K562 (cell line): ENCODE measurements around the gene IGF2BP1. TPM values are rescaled to one million over a fixed set of nuclear protein-coding genes. Genes with fewer than 3 reads are reported as not detected.

Source experiments
- ATAC-seq: fragments of 200-7000 bp; cut with Tn5 transposase; 3 replicates; pipeline ENCODE4 v1.9.1; 2020; ENCODE audit warnings: moderate library complexity
- BruUV-seq: library from RNA; stranded (reverse); fragments of 400-500 nt; replicated peaks from 2 replicates; lab custom pipeline; 2021; lab: Mats Ljungman, UMichigan
- CTCF ChIA-PET: fragments of 300-600 bp; formaldehyde crosslinking; extraction: SDS; loops from one replicate; lab custom pipeline; 2021; ENCODE audit warnings: low intra/inter-chr PET ratio; lab: Yijun Ruan, JAX
- POLR2A ChIA-PET: fragments of 300-600, 350-650 bp; sonication (Branson Sonifier 250); formaldehyde crosslinking; extraction: SDS; loops from one replicate; lab custom pipeline; 2021; ENCODE audit warnings: antibody characterized with exemption, inconsistent platforms; lab: Yijun Ruan, JAX
- DNase-seq, 4 experiments: peaks; one replicate each; pipeline versions ENCODE4 v3.0.0 to v3.0.0-alpha.2; 2011 to 2018; ENCODE audit warnings: low spot score in 3 of 4, mixed read lengths in 3 of 4; ENCODE audit errors: extremely low read depth in 1 of 4
- FAIRE-seq: peaks from 2 replicates; lab custom pipeline; 2011; peaks lifted over from hg19 to GRCh38; lab: Jason Lieb, UNC
- H2AFZ ChIP-seq: 2 replicates; pipeline ENCODE4 v1.6.0; 2011; ENCODE audit warnings: low read depth, low read length, control low read depth, inconsistent platforms
- H3K27ac ChIP-seq: fragments of 200-600 bp; 3 replicates; pipeline ENCODE4 v1.8.0; 2011; ENCODE audit warnings: low read depth, mild to moderate bottlenecking, control low read depth, inconsistent platforms, low read length, moderate library complexity, mixed read lengths; ENCODE audit errors: extremely low read depth
- H3K27me3 ChIP-seq, 2 experiments: fragments of 300-600 bp in 1 of 2; 2 replicates in 1 of 2; 3 replicates in 1 of 2; pipeline versions ENCODE4 v1.6.0 to v1.8.0; 2011; ENCODE audit warnings: inconsistent platforms in 2 of 2, low read length in 2 of 2, mild to moderate bottlenecking in 1 of 2, mixed read lengths in 1 of 2, moderate library complexity in 1 of 2; ENCODE audit not compliant: control insufficient read depth in 2 of 2, insufficient read depth in 2 of 2
- H3K36me3 ChIP-seq: fragments of 300-600 bp; 3 replicates; pipeline ENCODE4 v1.8.0; 2011; ENCODE audit warnings: mild to moderate bottlenecking, low read length, inconsistent platforms; ENCODE audit not compliant: control insufficient read depth, insufficient read depth
- H3K4me1 ChIP-seq, 2 experiments: fragments of 200-600 bp in 1 of 2; replicated peaks in 1 of 2; 2 replicates in 1 of 2; 3 replicates in 1 of 2; pipeline versions ENCODE4 v1.5.1 to v1.8.0; 2011; ENCODE audit warnings: inconsistent platforms in 2 of 2, low read length in 2 of 2, mild to moderate bottlenecking in 1 of 2, mixed read lengths in 1 of 2, moderate library complexity in 1 of 2; ENCODE audit not compliant: control insufficient read depth in 2 of 2, insufficient read depth in 2 of 2
- H3K4me2 ChIP-seq: 2 replicates; pipeline ENCODE4 v1.6.1; 2011; ENCODE audit warnings: low read length, control low read depth, inconsistent platforms, mixed read lengths; ENCODE audit not compliant: insufficient read depth
- H3K4me3 ChIP-seq: fragments of 200-600 bp; sonication (generic), shearing (Covaris generic); 2 replicates; pipeline ENCODE4 v1.5.1; 2016; ENCODE audit warnings: control low read depth, inconsistent platforms
- H3K79me2 ChIP-seq: fragments of 200-600 bp; 3 replicates; pipeline ENCODE4 v1.8.0; 2011; ENCODE audit warnings: low read length, inconsistent platforms; ENCODE audit not compliant: control insufficient read depth, insufficient read depth
- H3K9ac ChIP-seq, 2 experiments: 2 replicates each; pipeline versions ENCODE4 v1.6.0 to v1.6.1; 2011; ENCODE audit warnings: low read depth in 2 of 2, low read length in 2 of 2, control low read depth in 1 of 2, inconsistent platforms in 1 of 2, mild to moderate bottlenecking in 1 of 2, mixed read lengths in 1 of 2; ENCODE audit not compliant: insufficient read depth in 1 of 2
- H3K9me1 ChIP-seq: one replicate; pipeline ENCODE4 v1.6.0; 2011; ENCODE audit warnings: inconsistent platforms, mild to moderate bottlenecking, low read length, moderate library complexity; ENCODE audit not compliant: control insufficient read depth, insufficient read depth
- H3K9me3 ChIP-seq: replicated peaks from 2 replicates; pipeline ENCODE4 v1.5.1; 2011; ENCODE audit warnings: low read depth, low read length, inconsistent platforms; ENCODE audit not compliant: control insufficient read depth, insufficient read depth
- H4K20me1 ChIP-seq: replicated peaks from 2 replicates; pipeline ENCODE4 v1.6.1; 2011; ENCODE audit warnings: low read length, inconsistent platforms, mixed read lengths; ENCODE audit not compliant: control insufficient read depth, insufficient read depth
- HCFC1 ChIP-seq: IDR thresholded peaks from 2 replicates; pipeline ENCODE4 v1.6.1; 2012; ENCODE audit warnings: low read depth, low read length, improper control_type of control experiment
- MTA2 ChIP-seq: fragments of 450-650 bp; IDR thresholded peaks from 2 replicates; pipeline ENCODE4 v1.6.1; 2016; ENCODE audit warnings: low read depth
- MYNN ChIP-seq, 2 experiments: sonication (generic); formaldehyde crosslinking in 1 of 2; IDR thresholded peaks; 2 replicates each; pipeline versions ENCODE4 v1.5.0 to v1.6.1; 2016 to 2020; ENCODE audit warnings: antibody characterized with exemption in 1 of 2, missing genetic modification reagents in 1 of 2
- NFIC ChIP-seq: fragments of 450-650 bp; IDR thresholded peaks from 2 replicates; pipeline ENCODE4 v1.6.1; 2017; ENCODE audit warnings: mild to moderate bottlenecking, inconsistent platforms
- PYGO2 ChIP-seq: fragments of 450-650 bp; IDR thresholded peaks from 2 replicates; pipeline ENCODE4 v1.6.1; 2016; ENCODE audit warnings: mild to moderate bottlenecking, missing genetic modification characterization, moderate library complexity, missing compliant biosample characterization
- RCOR1 ChIP-seq, 2 experiments: IDR thresholded peaks; 2 replicates each; pipeline ENCODE4 v1.6.1; 2012; ENCODE audit warnings: low read depth in 2 of 2, low read length in 2 of 2, borderline replicate concordance in 1 of 2, improper control_type of control experiment in 1 of 2
- SAFB ChIP-seq: fragments of 200-400 bp; formaldehyde crosslinking; IDR thresholded peaks from 2 replicates; pipeline ENCODE4 v1.6.1; 2017; ENCODE audit warnings: low read depth, low read length, borderline replicate concordance
- ZEB2 ChIP-seq: fragments of 450-650 bp; IDR thresholded peaks from 2 replicates; pipeline ENCODE4 v1.6.1; 2016
- ZNF197 ChIP-seq: fragments of 200-800 bp; sonication (Bioruptor generic); IDR thresholded peaks from 2 replicates; pipeline ENCODE4 v1.6.1; 2016; ENCODE audit warnings: low read depth, missing genetic modification characterization, missing compliant biosample characterization
- ZNF347 ChIP-seq: fragments of 450-650 bp; formaldehyde crosslinking; IDR thresholded peaks from 2 replicates; pipeline ENCODE4 v1.4.0; 2020; ENCODE audit warnings: low read depth, mild to moderate bottlenecking, moderate library complexity
- WGBS: fragments of 100-300 bp; shearing (Covaris generic); methylation state at CpG from one replicate; pipeline ENCODE4 v1.1.6; 2016; ENCODE audit warnings: low coverage, mixed read lengths; ENCODE audit not compliant: insufficient coverage; ENCODE audit errors: missing lambda C conversion rate; 5-methylcytosine and 5-hydroxymethylcytosine counted together
- in situ Hi-C: fragments of 300-500 bp; cut with MboI; formaldehyde crosslinking; loops from 4 replicates; pipeline ENCODE4 v1.15.0; 2018; ENCODE audit warnings: inconsistent platforms, mixed read lengths
- intact Hi-C: fragments of 100-400 bp; cut with micrococcal nuclease; formaldehyde crosslinking; loops from 2 replicates; pipeline ENCODE4 v1.14.2; 2022
- polyA plus RNA-seq, 8 experiments: library from polyadenylated mRNA; depleted of rRNA in 4 of 8; stranded (reverse) in 5 of 8; unstranded in 3 of 8; fragments of >200 nt; fragmentation: Nextera tagmentation in 2 of 8; fragmentation: Illumina TruSeq in 1 of 8; extraction: Ambion mirVana in 2 of 8; extraction: Trizol in 1 of 8; gene quantifications; 2 replicates each; pipeline versions ENCODE4 v1.2.1 to v1.2.3, GENCODE V29; 2011 to 2014; ENCODE audit warnings: inconsistent platforms in 1 of 8, missing spikeins in 1 of 8
- total RNA-seq, 7 experiments: library from RNA; depleted of rRNA in 6 of 7; stranded (reverse); fragments of >200 nt in 6 of 7; fragmentation: Illumina TruSeq in 2 of 7; extraction: Trizol in 2 of 7; gene quantifications; 2 replicates each; pipeline versions ENCODE4 v1.2.1 to v1.2.3, GENCODE V29; 2011 to 2021; ENCODE audit warnings: low replicate concordance in 1 of 7
- TF ChIP-seq, protein P1 (sequence below): sonication (generic); formaldehyde crosslinking; IDR thresholded peaks from 2 replicates; pipeline ENCODE4 v1.9.0; 2022; ENCODE audit warnings: mild to moderate bottlenecking, missing genetic modification reagents
- TF ChIP-seq, protein P2 (sequence below): IDR thresholded peaks from 3 replicates; pipeline ENCODE4 v1.6.1; 2011; ENCODE audit warnings: borderline replicate concordance, mild to moderate bottlenecking; ENCODE audit not compliant: insufficient read length, insufficient read depth
- TF ChIP-seq, protein P3 (sequence below): fragments of 250-450 bp; sonication (Bioruptor Pico); IDR thresholded peaks from 2 replicates; pipeline ENCODE4 v1.8.0; 2022; ENCODE audit warnings: inconsistent platforms, mild to moderate bottlenecking, moderate library complexity, borderline replicate concordance
- TF ChIP-seq, protein P4 (sequence below): fragments of 250-450 bp; sonication (Bioruptor Pico); IDR thresholded peaks from 2 replicates; pipeline ENCODE4 v1.5.0; 2021; ENCODE audit warnings: mild to moderate bottlenecking, moderate library complexity

The IGF2BP1 gene
- total and polyA plus RNA-seq, 9 of the 15 experiments (the other 6 are each of a cell fraction or from before 2014, with no cell fraction given), result 13.0 to 318 (median 53.6) TPM

DNA sequence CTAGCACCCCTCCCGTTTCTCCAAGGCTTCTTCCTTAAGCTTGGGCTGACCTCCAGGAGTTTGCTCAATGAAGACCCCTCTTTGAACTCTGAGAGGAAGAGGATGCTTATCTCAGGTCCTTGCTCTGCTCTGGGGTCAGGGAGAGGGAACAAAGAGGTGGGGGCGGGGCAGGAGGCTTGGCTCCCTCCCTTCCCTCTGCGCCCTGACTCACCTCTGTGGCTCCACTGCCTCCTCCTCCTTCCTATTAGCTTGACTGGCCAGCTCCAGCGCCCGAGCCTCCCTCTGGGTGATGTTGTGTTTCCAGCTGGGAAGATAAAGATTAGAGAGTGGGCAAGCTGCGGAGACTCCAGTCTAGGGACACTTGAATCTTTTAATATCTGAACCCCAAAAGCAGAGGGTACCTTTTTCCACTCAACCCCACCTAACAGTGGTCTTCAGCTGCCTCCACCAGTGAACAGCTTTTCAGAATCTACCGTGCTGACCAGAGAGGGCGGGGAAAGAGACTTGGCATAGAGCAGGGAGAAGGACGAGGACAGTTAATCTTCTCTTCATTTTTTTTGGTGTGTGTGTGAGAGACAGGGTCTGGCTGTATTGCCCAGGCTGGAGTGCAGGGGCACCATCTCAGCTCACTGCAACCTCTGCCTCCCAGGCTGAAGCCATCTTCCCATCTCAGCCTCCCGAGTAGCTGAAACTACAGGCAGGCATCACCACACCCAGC lies 35.5 kb upstream of the IGF2BP1 start (continued):
- TF ChIP-seq PYGO2 (tag), result no peak
- TF ChIP-seq ZNF197, result no peak
- TF ChIP-seq, all 486 proteins: peak for 38

DNA sequence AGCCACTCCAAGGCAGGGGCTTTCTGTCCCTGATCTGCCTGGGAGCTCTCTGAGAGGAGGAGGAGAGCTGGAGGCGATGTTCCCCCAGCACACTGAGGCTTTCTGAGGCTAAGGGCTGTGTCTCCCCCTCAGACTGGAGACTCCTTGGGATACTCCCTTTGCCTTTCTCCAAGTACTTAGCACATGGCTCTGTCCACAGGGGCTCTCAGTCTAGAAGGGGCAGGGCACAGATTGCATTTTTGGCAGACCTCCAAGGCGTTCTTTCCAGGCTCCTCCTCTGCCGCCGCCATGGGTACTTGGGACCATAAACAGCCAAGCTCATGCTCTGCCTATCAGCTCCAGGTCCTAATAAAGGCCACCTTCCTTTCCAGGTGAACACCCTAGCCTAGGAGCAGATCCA lies 27.0 kb upstream of the IGF2BP1 start:
- H2AFZ ChIP-seq, result peak overlapping the region; percentile 84
- ChIA-PET CTCF (no interaction called here), POLR2A (interaction anchor here (0.6 to 3.7 kb wide), 6 partner anchors 9 to 77 kb away, joined by 3 to 31 read pairs (median 6); partner anchors contain the start of gene ATP5MC1)
- in situ Hi-C loops (no loop called here), intact Hi-C loops (no loop called here)
- H3K9ac ChIP-seq, result peak overlapping the region in 1 of 2 experiments; percentile 49; a peak in 1 of 4 replicates
- no TSS peak for BruUV-seq
- no peaks in the 10 kb centered on the region for H4K20me1 ChIP-seq
- H3K4me2 ChIP-seq, result peak overlapping the region; percentile 40
- H3K9me1 ChIP-seq, result no peaks in the 10 kb centered on the region
- peak; percentile 64 for ATAC-seq
- peaks cover 34 to 37% of the 10 kb centered on the region in 2 experiments for H3K4me1 ChIP-seq
- FAIRE-seq, result peak; percentile 60
- no peak overlapping the region for H3K4me3 ChIP-seq
- WGBS, result 13% methylated on average over 4 of the region's 4 CpGs
- H3K9me3 ChIP-seq, result no peaks in the 10 kb centered on the region
- DNase-seq, result peak; percentile 42 to 78 (median 54)
- H3K79me2 ChIP-seq, result no peaks in the 10 kb centered on the region
- 0 out of 3 replicates have a peak overlapping the region, but pooled peaks have one; percentile 22 for H3K27ac ChIP-seq
- H3K36me3 ChIP-seq, result no peaks in the 10 kb centered on the region
- no peaks in the 10 kb centered on the region for H3K27me3 ChIP-seq
- TF ChIP-seq RCOR1 (IDR thresholded peaks at IDR 0.05; ENCODE audit: borderline replicate concordance in 1 of 2, low read depth in 2 of 2, low read length in 2 of 2), result 0 out of 4 replicates have a peak, but pooled peaks of 1 of the 2 experiments have one; percentile 16
- no peak for TF ChIP-seq MTA2
- TF ChIP-seq, protein P1, sequence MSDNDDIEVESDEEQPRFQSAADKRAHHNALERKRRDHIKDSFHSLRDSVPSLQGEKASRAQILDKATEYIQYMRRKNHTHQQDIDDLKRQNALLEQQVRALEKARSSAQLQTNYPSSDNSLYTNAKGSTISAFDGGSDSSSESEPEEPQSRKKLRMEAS (CRISPR knock-in tag), result 0 out of 2 replicates have a peak, but pooled peaks have one; percentile 1
- no peak for TF ChIP-seq HCFC1
- no peak for TF ChIP-seq MYNN (IDR thresholded peaks at IDR 0.05)
- no peak for TF ChIP-seq MYNN (CRISPR knock-in tag; IDR thresholded peaks at IDR 0.05)
- no peak for TF ChIP-seq ZNF347 (CRISPR knock-in tag)
- TF ChIP-seq, protein P2, sequence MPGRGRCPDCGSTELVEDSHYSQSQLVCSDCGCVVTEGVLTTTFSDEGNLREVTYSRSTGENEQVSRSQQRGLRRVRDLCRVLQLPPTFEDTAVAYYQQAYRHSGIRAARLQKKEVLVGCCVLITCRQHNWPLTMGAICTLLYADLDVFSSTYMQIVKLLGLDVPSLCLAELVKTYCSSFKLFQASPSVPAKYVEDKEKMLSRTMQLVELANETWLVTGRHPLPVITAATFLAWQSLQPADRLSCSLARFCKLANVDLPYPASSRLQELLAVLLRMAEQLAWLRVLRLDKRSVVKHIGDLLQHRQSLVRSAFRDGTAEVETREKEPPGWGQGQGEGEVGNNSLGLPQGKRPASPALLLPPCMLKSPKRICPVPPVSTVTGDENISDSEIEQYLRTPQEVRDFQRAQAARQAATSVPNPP, result no peak
- TF ChIP-seq, protein P3, sequence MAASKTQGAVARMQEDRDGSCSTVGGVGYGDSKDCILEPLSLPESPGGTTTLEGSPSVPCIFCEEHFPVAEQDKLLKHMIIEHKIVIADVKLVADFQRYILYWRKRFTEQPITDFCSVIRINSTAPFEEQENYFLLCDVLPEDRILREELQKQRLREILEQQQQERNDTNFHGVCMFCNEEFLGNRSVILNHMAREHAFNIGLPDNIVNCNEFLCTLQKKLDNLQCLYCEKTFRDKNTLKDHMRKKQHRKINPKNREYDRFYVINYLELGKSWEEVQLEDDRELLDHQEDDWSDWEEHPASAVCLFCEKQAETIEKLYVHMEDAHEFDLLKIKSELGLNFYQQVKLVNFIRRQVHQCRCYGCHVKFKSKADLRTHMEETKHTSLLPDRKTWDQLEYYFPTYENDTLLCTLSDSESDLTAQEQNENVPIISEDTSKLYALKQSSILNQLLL (CRISPR knock-in tag), result no peak
- TF ChIP-seq ZEB2, result no peak
- TF ChIP-seq, protein P4, sequence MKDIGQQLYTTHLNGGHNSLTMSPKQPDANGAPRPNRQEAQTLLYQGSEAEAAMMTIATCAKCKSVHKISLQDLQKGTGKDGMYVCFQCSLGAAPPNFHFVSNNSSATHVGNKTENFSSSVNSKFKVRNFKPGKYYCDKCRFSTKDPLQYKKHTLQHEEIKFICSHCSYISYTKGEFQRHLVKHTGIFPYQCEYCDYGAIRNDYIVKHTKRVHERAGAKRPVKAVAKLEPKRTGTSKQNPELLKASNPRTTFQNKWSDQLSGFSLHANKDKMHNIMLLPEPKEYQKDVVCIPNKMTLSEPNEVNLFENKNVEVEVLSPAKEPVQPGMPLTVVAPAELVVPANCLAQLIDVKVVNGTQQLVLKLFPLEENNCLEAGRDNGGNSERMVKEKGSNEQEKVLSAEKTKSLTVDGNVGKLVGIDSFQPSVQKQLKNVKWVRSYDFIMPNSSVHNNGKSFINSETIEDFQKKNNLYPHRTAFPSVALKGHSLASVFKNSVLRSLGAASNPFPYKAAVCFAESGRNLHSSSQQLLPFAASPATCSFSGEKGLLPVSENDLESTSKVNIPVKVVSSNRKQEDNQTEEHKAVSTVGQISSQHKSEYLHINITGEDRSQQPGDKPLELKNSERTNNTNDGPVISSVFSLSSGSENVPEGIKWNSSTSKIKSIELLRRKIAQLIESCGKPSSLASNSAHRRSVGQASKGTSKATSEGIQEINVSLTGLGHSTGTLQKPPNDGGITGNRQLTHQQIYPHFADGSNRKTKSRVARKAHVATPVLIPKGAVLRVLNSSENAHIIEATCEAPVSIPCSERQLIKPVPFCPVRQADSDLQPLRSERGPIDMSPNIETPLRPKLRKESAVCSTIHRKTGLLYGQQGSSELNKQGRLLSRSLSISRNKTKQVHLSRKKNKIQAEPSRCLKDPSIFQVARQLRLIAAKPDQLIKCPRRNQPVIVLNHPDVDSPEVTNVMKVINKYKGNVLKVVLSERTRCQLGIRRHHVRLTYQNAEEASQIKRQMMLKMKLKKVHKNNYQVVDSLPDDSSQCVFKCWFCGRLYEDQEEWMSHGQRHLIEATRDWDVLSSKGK (CRISPR knock-in tag), result no peak
- no peak for TF ChIP-seq SAFB
- peak; percentile 94 for TF ChIP-seq NFIC
